Right ventricle myocardium superior (tissue), 1 donor: ENCODE measurements around the gene KCNMB1. TPM values are rescaled to one million over a fixed set of nuclear protein-coding genes. Genes with fewer than 3 reads are reported as not detected.

Source experiments
- ATAC-seq: fragments of 200-7000 bp; cut with Tn5 transposase; one replicate; pipeline ENCODE4 v1.9.1; 2020; ENCODE audit warnings: mild to moderate bottlenecking; ENCODE audit not compliant: poor library complexity
- DNase-seq: peaks from one replicate; pipeline ENCODE4 v3.0.0-alpha.2; 2020
- intact Hi-C: fragments of 100-400 bp; cut with DNase I; formaldehyde crosslinking; loops from one replicate; pipeline ENCODE4 v1.11.2; 2022
- total RNA-seq: library from RNA; stranded (reverse); fragmentation: NEBNext Ultra II Directional; extraction: Animal tissue kit (Norgen Biotek cat#: 25700); gene quantifications from one replicate; pipeline ENCODE4 v1.2.1, GENCODE V29; 2021
- donor health status: DM: no; HTN: yes; CAD: no; lungs with severe emphysema.

KCNMB1 gene
- total RNA-seq, 1 donor from 2014 or later = 0.65 TPM

GRCh38 chr5:170357955-170358444, 31.2 kb downstream of the KCNMB1 start:
- peak; percentile 85 for DNase-seq
- intact Hi-C loops = no loop called here
- peak; percentile 51 for ATAC-seq

- ATAC-seq = peak; percentile 8
- intact Hi-C loops = no loop called here
- peak; percentile 47 for DNase-seq
Measured at GRCh38 chr5:170355601-170356098, 33.5 kb downstream of the KCNMB1 start.

- peak; percentile 24 for ATAC-seq
- intact Hi-C loops = no loop called here
- DNase-seq = peak; percentile 68
Measured at GRCh38 chr5:170353961-170354360, 35.2 kb downstream of the KCNMB1 start.

- intact Hi-C loops = no loop called here
- ATAC-seq = peak; percentile 70
- peak; percentile 48 for DNase-seq
Measured at GRCh38 chr5:170353011-170353761, 36.0 kb downstream of the KCNMB1 start.

GRCh38 chr5:170348137-170348633, 41.0 kb downstream of the KCNMB1 start:
- ATAC-seq = peak; percentile 61
- DNase-seq = no peak
- intact Hi-C loops = no loop called here

GRCh38 chr5:170347022-170347567, 42.1 kb downstream of the KCNMB1 start:
- intact Hi-C loops = no loop called here
- ATAC-seq = no peak
- no peak for DNase-seq

GRCh38 chr5:170345971-170346370, 43.2 kb downstream of the KCNMB1 start:
- DNase-seq = no peak
- ATAC-seq = no peak
- intact Hi-C loops = no loop called here

GRCh38 chr5:170343177-170343576, 46.0 kb downstream of the KCNMB1 start:
- intact Hi-C loops = no loop called here
- ATAC-seq = no peak
- no peak for DNase-seq

- intact Hi-C loops = no loop called here
- DNase-seq (no peak), ATAC-seq (no peak)
Measured at GRCh38 chr5:170342153-170342725, 46.9 kb downstream of the KCNMB1 start.

GRCh38 chr5:170341545-170341944, 47.6 kb downstream of the KCNMB1 start:
- DNase-seq (no peak), ATAC-seq (no peak)
- intact Hi-C loops = no loop called here

- DNase-seq = no peak
Measured at GRCh38 chr5:170339780-170340167, 49.4 kb downstream of the KCNMB1 start.

GRCh38 chr5:170338933-170339779, 50.0 kb downstream of the KCNMB1 start:
- DNase-seq = no peak
- intact Hi-C loops = loop anchor here (5.0 kb wide), 1 partner anchor 62 kb away; no protein-coding TSS in a partner anchor
- peak; percentile 72 for ATAC-seq

More at GRCh38 chr5:170339780-170340167, 49.4 kb downstream of the KCNMB1 start:
- intact Hi-C loops = loop anchor here (5.0 kb wide), 1 partner anchor 62 kb away; no protein-coding TSS in a partner anchor
- ATAC-seq = no peak

GRCh38 chr5:170338291-170338690, 50.9 kb downstream of the KCNMB1 start:
- ATAC-seq (no peak), DNase-seq (no peak)
- intact Hi-C loops = loop anchor here (5.0 kb wide), 1 partner anchor 61 kb away; no protein-coding TSS in a partner anchor

GRCh38 chr5:170337045-170337733, 52.0 kb downstream of the KCNMB1 start:
- DNase-seq (no peak), ATAC-seq (no peak)
- intact Hi-C loops = loop anchor here (5.0 kb wide), 1 partner anchor 60 kb away; no protein-coding TSS in a partner anchor

- ATAC-seq (no peak), DNase-seq (no peak)
- intact Hi-C loops = loop anchor here (5.0 kb wide), 1 partner anchor 59 kb away; no protein-coding TSS in a partner anchor
Measured at GRCh38 chr5:170336065-170336464, 53.1 kb downstream of the KCNMB1 start.

- intact Hi-C loops = loop anchor here (5.0 kb wide), 1 partner anchor 57 kb away; no protein-coding TSS in a partner anchor
- DNase-seq (no peak), ATAC-seq (no peak)
Measured at GRCh38 chr5:170334626-170335025, 54.5 kb downstream of the KCNMB1 start.

- ATAC-seq (peak; percentile 11), DNase-seq (no peak)
- intact Hi-C loops = no loop called here
Measured at GRCh38 chr5:170333161-170333910, 55.8 kb downstream of the KCNMB1 start.
